HL-60 (cell line): ENCODE measurements around the gene NRXN3.

ENCODE experiments used
- DNase-seq, 2 experiments: peaks; one replicate each; pipeline ENCODE4 v3.0.0-alpha.2; 2010 to 2020; ENCODE audit warnings: low read depth in 1 of 2, low spot score in 1 of 2
- H3K27ac ChIP-seq: fragments of 250-450 bp; sonication (Bioruptor Pico); replicated peaks from 2 replicates; pipeline ENCODE4 v1.5.1; 2020; ENCODE audit warnings: mild to moderate bottlenecking, moderate library complexity
- H3K27me3 ChIP-seq: fragments of 250-450 bp; sonication (Bioruptor Pico); 2 replicates; pipeline ENCODE4 v1.5.1; 2021; ENCODE audit warnings: mild to moderate bottlenecking, moderate library complexity; ENCODE audit not compliant: insufficient read depth, poor library complexity, severe bottlenecking
- H3K4me3 ChIP-seq: replicated peaks from 2 replicates; pipeline ENCODE4 v1.5.1; 2011; ENCODE audit warnings: mild to moderate bottlenecking, control low read depth, low read length; ENCODE audit not compliant: insufficient read depth
- CTCF ChIP-seq: IDR thresholded peaks from one replicate; pipeline ENCODE4 v1.5.1; 2011; ENCODE audit warnings: low read length, control low read depth, inconsistent platforms; ENCODE audit not compliant: insufficient read depth
- GABPA ChIP-seq: IDR thresholded peaks from 2 replicates; pipeline ENCODE4 v1.6.1; 2012; ENCODE audit warnings: low read depth
- POLR2AphosphoS5 ChIP-seq: IDR thresholded peaks from 2 replicates; pipeline ENCODE4 v1.6.1; 2012; ENCODE audit warnings: low read depth
- REST ChIP-seq: IDR thresholded peaks from 2 replicates; pipeline ENCODE4 v1.6.1; 2012; ENCODE audit warnings: low read depth; ENCODE audit not compliant: insufficient replicate concordance
- SPI1 ChIP-seq: IDR thresholded peaks from 2 replicates; pipeline ENCODE4 v1.6.1; 2012; ENCODE audit warnings: low read depth, mild to moderate bottlenecking, borderline replicate concordance

Gene NRXN3

GRCh38 chr14:79466938-79467527 lies 1296.9 kb downstream of the NRXN3 start:
- Histone ChIP-seq H3K27ac (no peak overlapping the region), H3K27me3 (no peaks in the 10 kb centered on the region), H3K4me3 (no peak overlapping the region)
- no peak for DNase-seq
- TF ChIP-seq GABPA (no peak), CTCF (no peak), SPI1 (no peak), REST (no peak), POLR2AphosphoS5 (no peak)

- Histone ChIP-seq H3K27ac (no peak overlapping the region), H3K27me3 (no peaks in the 10 kb centered on the region), H3K4me3 (no peak overlapping the region)
- DNase-seq, result no peak
- TF ChIP-seq REST (no peak), CTCF (no peak)
These were observed 1297.7 kb downstream of the NRXN3 start for GRCh38 chr14:79467835-79468234.

- no peak for DNase-seq
- H3K27me3 ChIP-seq, result no peaks in the 10 kb centered on the region
- H3K4me3 ChIP-seq, result no peak overlapping the region
- TF ChIP-seq CTCF (no peak), REST (no peak), POLR2AphosphoS5 (no peak), SPI1 (no peak), GABPA (no peak)
- H3K27ac ChIP-seq, result no peak overlapping the region
These were observed 1298.3 kb downstream of the NRXN3 start for GRCh38 chr14:79468486-79468885.
